C4-2B (cell line): ENCODE results near the gene PTPRR.

Experiments used
- H3K27ac ChIP-seq: fragments of 450-650 bp; 2 replicates; pipeline ENCODE4 v1.5.1; 2017
- ZFX ChIP-seq: fragments of 450-650 bp; IDR thresholded peaks from 2 replicates; pipeline ENCODE4 v1.6.1; 2017
- TF ChIP-seq, protein P1 (sequence below): fragments of 450-650 bp; conservative IDR thresholded peaks from 2 replicates; pipeline ENCODE4 v1.5.1; 2017; ENCODE audit warnings: mild to moderate bottlenecking

The PTPRR gene

GRCh38 chr12:70639535-70639934 is 281.0 kb downstream of the PTPRR start:
- no peak overlapping the region for H3K27ac ChIP-seq
- TF ChIP-seq, protein P1, sequence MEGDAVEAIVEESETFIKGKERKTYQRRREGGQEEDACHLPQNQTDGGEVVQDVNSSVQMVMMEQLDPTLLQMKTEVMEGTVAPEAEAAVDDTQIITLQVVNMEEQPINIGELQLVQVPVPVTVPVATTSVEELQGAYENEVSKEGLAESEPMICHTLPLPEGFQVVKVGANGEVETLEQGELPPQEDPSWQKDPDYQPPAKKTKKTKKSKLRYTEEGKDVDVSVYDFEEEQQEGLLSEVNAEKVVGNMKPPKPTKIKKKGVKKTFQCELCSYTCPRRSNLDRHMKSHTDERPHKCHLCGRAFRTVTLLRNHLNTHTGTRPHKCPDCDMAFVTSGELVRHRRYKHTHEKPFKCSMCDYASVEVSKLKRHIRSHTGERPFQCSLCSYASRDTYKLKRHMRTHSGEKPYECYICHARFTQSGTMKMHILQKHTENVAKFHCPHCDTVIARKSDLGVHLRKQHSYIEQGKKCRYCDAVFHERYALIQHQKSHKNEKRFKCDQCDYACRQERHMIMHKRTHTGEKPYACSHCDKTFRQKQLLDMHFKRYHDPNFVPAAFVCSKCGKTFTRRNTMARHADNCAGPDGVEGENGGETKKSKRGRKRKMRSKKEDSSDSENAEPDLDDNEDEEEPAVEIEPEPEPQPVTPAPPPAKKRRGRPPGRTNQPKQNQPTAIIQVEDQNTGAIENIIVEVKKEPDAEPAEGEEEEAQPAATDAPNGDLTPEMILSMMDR = no peak
- no peak for TF ChIP-seq ZFX

DNA sequence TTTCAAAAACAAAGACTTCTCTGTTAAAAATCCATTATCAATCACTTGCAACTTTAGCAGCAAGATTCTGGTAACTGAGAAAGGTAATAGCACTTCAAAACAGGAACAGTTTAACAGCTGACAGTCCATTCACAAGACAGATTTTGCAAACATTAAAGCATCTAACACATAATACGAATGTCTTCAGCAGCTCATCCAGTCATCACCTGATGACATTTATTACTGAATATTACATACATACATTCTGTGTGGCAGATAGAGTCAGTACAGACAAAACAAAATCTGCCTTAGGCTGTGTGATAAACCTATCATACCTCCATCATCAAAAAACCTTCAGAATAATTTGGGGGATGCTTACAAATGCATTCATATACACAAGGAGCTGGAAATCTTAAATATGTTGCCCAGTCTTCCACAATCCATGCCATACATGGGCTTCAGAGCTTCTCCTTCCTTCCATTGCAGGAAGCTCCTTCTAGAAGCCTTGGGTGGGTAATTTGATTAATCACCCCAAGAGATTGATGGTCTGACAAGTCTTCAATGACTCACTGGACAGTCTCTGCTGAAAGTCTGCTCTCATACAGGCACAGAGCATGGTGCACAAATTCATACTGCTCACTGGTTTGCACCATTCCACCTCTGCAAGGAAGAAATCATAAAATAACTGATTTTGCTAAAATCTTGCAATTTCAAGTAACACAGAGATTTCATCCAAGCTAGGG is 281.7 kb downstream of the PTPRR start:
- TF ChIP-seq, protein P1 = no peak
- TF ChIP-seq ZFX = no peak
- H3K27ac ChIP-seq = no peak overlapping the region

- TF ChIP-seq, protein P1 = no peak
- TF ChIP-seq ZFX = no peak
- H3K27ac ChIP-seq = no peak within 1 kb of the TSS
These were observed 283.0 kb downstream of the PTPRR start, which contains the start of gene PTPRB for GRCh38 chr12:70637303-70638085. TSS of gene PTPRB (minus strand) at chr12:70637429. CDS start at chr12:70637395, 34 bp downstream.

DNA sequence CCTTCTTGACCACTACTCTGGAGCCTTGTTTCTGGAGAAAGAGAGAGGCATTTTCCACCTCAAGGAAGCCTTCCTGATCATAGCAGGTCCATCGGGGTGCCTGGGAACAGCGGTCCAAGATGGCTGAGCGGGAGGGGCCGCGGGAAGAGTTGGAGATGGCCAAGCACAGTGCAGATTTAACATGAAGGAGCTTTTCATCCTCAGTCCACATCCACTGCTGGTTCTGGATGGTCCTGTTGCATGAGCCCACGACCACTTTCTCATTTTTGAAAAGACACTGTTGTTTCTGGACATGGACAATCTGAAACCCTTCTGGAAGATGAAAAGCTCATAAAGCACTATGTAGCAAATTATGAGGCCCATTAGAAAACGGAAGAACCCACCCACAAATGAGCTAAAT is 284.8 kb downstream of the PTPRR start:
- H3K27ac ChIP-seq = no peak overlapping the region
- TF ChIP-seq, protein P1 = no peak
- TF ChIP-seq ZFX = no peak

- TF ChIP-seq, protein P1 = no peak
- no peak for TF ChIP-seq ZFX
- H3K27ac ChIP-seq = no peak overlapping the region
These were observed 291.6 kb downstream of the PTPRR start for GRCh38 chr12:70628701-70629480.

DNA sequence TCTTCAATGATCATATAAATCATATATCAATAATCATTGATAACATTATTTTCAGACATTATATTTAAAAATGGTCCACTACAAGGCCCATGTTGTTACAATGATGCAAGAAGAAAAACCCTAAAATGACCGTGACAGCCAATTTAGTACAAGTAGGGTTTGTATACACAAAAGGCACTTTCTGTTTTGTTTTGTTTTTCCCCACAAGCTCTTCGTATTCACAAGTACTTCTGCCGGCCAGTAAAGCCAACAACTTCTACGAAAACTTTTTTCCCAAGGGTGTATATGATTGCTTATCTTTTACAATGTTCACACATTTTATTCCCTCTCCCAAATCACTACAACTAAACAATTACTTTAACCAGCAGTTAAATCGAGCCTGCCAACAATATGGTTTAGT is 292.9 kb downstream of the PTPRR start:
- TF ChIP-seq, protein P1 = no peak
- no peak overlapping the region for H3K27ac ChIP-seq

DNA sequence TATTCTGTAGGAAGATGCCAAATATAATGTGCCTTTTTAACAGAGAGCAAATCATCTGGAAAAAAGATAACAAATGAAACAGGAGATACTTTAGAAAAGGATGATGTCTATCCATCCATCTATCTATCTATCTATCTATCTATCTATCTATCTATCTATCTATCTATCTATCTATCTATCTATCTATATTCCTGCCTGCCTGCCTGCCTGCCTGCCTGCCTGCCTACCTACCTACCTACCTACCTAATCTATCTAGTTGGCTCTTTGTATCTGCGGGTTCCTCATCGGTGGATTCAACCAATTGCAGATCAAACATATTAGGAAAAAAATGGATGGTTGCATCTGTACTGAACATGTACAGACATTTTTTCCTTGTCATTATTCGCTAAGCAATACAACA is 294.4 kb downstream of the PTPRR start:
- no peak overlapping the region for H3K27ac ChIP-seq
- no peak for TF ChIP-seq ZFX
- TF ChIP-seq, protein P1 = no peak
